SJSA1 (cell line): ENCODE results near the gene RASSF3. TPM values are rescaled to one million over a fixed set of nuclear protein-coding genes. Genes with fewer than 3 reads are reported as not detected.

Source experiments
- DNase-seq, 2 experiments: peaks; one replicate each; pipeline ENCODE4 v3.0.0-alpha.2; 2015 to 2020; ENCODE audit warnings: low spot score in 2 of 2, low read depth in 1 of 2
- H3K27ac ChIP-seq: fragments of 250-450 bp; sonication (Bioruptor Pico); 2 replicates; pipeline ENCODE4 v1.5.1; 2020; ENCODE audit warnings: mild to moderate bottlenecking, moderate library complexity
- H3K27me3 ChIP-seq: fragments of 250-450 bp; sonication (Bioruptor Pico); replicated peaks from 2 replicates; pipeline ENCODE4 v1.5.1; 2020; ENCODE audit warnings: mild to moderate bottlenecking, moderate library complexity
- H3K36me3 ChIP-seq: fragments of 250-450 bp; sonication (Bioruptor Pico); 2 replicates; pipeline ENCODE4 v1.5.1; 2020; ENCODE audit warnings: mild to moderate bottlenecking
- H3K4me1 ChIP-seq: fragments of 250-450 bp; sonication (Bioruptor Pico); replicated peaks from 2 replicates; pipeline ENCODE4 v1.6.1; 2021; ENCODE audit warnings: mild to moderate bottlenecking
- H3K4me3 ChIP-seq: fragments of 250-450 bp; sonication (Bioruptor Pico); 2 replicates; pipeline ENCODE4 v1.5.1; 2020; ENCODE audit warnings: mild to moderate bottlenecking
- H3K9me3 ChIP-seq: fragments of 250-450 bp; sonication (Bioruptor Pico); replicated peaks from 2 replicates; pipeline ENCODE4 v1.5.1; 2020; ENCODE audit warnings: mild to moderate bottlenecking
- total RNA-seq: library from RNA; depleted of rRNA; stranded (reverse); fragments of >200 nt; shearing (Covaris generic); gene quantifications from 2 replicates; pipeline ENCODE4 v1.2.3, GENCODE V29; 2014

The RASSF3 gene
- total RNA-seq, 1 experiment from 2014 or later: 13.7 TPM

DNA sequence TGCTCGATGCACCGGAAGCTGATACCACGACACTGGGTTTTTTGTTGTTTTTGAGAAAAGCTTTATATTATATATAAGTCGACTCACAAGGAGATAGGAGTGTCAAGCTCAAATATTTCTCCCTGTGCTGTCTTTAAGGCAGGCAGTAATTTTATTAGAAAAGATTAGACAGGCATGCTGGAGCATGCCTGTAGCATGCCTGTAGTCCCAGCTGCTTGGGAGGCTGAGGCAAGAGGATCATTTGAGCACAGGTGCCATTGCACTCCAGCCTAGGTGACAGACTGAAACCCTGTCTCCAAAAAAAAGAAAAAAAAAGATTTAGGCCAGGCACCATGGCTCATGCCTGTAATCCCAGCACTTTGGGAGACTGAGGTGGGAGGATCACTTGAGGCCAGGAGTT lies 97.1 kb downstream of the RASSF3 start:
- no peak overlapping the region for H3K27ac ChIP-seq
- no peaks in the 10 kb centered on the region for H3K27me3 ChIP-seq
- no peak overlapping the region for H3K4me3 ChIP-seq
- no peaks in the 10 kb centered on the region for H3K9me3 ChIP-seq
- DNase-seq: no peak
- no peaks in the 10 kb centered on the region for H3K36me3 ChIP-seq
- no peaks in the 10 kb centered on the region for H3K4me1 ChIP-seq

DNA sequence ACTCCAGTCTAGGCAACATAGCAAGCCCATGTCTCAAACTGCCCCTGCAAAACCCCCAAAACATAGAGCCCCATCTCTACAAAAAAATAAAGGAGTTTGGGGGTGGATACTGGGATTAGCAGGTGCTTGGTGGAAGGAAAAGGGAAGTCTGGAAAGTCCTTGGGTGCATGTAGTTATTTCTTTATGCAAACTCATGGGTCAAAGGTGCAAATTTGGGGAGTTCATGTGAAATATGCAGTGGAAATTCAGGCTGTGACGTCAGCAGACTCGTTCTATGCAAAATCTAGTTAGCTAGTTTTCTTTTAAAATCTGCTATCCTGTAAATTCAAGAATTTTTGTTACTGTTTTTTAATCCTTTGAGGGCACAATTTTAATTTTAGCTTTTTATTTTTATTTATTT lies 97.6 kb downstream of the RASSF3 start:
- no peaks in the 10 kb centered on the region for H3K36me3 ChIP-seq
- no peak overlapping the region for H3K27ac ChIP-seq
- no peak overlapping the region for H3K4me3 ChIP-seq

DNA sequence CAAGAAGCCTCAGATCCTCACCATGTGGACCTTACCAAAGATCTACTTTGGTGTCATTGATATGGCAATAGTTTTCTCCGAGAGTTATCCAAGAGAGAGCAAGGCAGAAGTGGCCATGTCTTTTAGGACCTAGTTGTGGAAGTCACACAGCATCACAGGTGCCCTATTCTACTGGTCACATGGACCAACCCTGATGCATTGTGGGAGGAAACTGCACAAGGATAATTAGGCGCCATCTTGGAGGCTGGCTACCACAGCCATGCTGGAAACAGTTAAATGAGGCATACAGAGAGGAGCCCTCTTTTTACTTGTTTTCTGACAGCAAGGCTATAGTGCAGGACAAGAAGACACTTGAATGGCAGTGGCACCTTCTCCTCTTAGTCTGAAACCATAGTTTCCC lies 99.1 kb downstream of the RASSF3 start:
- Histone ChIP-seq H3K36me3 (no peaks in the 10 kb centered on the region; the same call in 1 of the 2 replicates), H3K27ac (no peak overlapping the region), H3K27me3 (no peaks in the 10 kb centered on the region), H3K4me1 (no peaks in the 10 kb centered on the region), H3K9me3 (no peaks in the 10 kb centered on the region), H3K4me3 (no peak overlapping the region)
- DNase-seq: no peak

More for the DNA sequence above, 97.6 kb downstream of the RASSF3 start:
- DNase-seq: no peak
- no peaks in the 10 kb centered on the region for H3K9me3 ChIP-seq
- no peaks in the 10 kb centered on the region for H3K4me1 ChIP-seq
- H3K27me3 ChIP-seq: no peaks in the 10 kb centered on the region

DNA sequence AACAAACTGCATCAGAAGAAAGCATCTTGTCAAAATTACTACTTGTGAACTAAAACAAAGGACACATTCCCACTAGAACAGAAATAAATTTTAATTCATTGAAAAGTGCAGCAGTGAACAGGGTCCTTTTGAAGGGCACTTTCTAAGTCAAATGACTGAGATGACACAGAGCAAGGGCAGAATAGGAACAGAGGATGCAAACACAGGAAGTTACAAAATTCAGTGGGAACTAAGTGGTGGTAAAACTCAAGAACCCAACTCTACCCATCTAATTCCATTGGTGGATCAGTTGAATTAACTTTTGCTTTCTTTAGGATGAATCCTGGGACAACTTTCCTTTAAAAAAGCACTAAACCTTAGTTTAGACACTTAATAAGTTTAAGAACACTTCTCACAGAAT lies 103.1 kb downstream of the RASSF3 start:
- Histone ChIP-seq H3K36me3 (peaks cover 23% of the 10 kb centered on the region), H3K4me1 (peaks cover 5% of the 10 kb centered on the region), H3K27ac (no peak overlapping the region), H3K27me3 (no peaks in the 10 kb centered on the region), H3K9me3 (no peaks in the 10 kb centered on the region), H3K4me3 (no peak overlapping the region)
- DNase-seq: no peak

DNA sequence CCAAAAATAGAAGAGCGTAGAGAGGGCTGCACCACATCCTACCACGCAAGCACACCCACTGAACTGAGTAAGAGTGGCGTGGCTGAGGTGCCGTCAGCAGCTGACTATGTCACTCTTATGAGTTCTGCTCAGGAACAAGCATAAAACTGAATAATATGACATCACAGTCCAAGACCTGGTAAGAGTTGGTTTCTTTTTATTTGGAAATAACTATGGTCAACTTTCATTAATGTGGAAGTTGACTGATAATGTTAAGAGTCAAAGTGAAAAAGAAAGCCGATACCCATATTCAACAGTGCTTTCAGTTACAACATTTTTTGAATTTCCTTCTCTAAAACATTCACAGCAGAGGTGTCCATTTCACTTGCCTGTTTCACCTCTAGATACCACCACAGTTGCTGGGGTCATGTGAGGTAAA lies 104.3 kb downstream of the RASSF3 start:
- no peak for DNase-seq

DNA sequence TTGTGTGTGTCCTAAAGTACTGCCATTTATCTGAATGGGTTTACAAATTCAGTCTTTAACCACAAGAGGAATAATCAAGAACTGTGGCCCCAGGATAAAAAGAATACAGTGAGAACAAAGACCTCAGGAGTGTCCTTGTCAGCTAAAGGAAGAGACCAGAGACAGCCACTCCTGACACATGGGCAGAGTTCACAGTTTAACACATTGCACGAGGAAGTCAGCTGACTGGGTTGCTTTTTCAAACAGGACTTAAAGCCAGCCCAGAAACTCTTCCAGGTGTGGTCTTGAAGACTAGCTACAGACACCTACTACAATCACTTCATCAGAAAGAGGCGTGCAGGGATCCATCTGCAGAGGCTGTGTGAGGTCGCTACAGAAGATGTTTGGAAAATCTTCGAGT lies 106.1 kb downstream of the RASSF3 start:
- Histone ChIP-seq H3K9me3 (no peaks in the 10 kb centered on the region), H3K4me1 (peaks cover 5% of the 10 kb centered on the region), H3K36me3 (peaks cover 37% of the 10 kb centered on the region), H3K27me3 (no peaks in the 10 kb centered on the region), H3K27ac (no peak overlapping the region), H3K4me3 (no peak overlapping the region)
- no peak for DNase-seq

More for the DNA sequence above, 104.3 kb downstream of the RASSF3 start:
- H3K36me3 ChIP-seq: peaks cover 23% of the 10 kb centered on the region
- no peaks in the 10 kb centered on the region for H3K9me3 ChIP-seq
- no peak overlapping the region for H3K4me3 ChIP-seq
- H3K4me1 ChIP-seq: peaks cover 5% of the 10 kb centered on the region
- H3K27me3 ChIP-seq: no peaks in the 10 kb centered on the region
- no peak overlapping the region for H3K27ac ChIP-seq

DNA sequence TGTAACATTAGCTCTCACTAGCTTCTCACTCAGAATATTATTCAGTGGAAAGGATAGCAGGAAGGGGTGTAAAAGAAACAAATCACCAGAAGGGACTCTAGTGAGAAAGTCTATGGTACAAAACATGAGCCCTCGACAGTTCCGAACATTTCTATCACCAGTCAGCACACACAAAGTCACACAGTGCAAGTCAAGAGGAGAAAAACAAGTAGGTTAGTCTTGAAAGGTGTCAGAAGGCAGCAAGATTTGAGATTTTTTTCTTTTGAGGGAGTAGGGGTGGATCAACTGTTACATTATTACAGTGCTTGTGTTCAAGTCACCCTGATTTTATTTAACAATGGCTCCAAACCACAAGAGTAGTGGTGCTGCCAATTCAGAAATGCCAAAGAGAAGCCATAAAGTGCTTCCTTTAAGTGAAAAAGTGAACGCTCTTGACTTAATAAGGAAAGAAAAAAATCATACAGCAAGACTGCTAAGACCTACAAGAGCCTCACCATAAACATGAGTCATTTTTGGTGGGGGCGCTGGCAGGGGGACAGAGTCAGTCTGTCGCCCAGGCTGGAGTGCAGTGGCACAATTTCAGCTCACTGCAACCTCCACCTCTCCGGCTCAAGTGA lies 106.7 kb downstream of the RASSF3 start:
- H3K4me1 ChIP-seq: peaks cover 5% of the 10 kb centered on the region
- no peak for DNase-seq
- H3K9me3 ChIP-seq: no peaks in the 10 kb centered on the region

DNA sequence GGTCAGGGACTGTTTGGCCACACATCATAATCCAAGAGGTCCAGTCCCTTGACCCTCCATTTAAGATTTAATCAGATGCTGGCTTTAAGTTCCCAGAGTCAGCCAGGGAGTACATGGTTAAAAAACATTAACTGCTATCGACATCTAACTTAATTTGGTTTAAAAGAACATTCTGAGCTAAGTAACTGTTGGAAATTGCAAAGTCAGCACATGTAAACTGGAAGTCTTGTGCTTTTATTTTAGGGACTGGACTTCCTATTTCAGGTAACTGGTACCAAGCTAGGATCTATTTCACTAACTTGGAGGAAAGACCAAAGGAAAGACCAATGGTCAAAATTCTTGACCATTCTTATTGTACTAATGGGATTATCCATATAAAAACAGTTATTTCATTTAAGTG lies 108.4 kb downstream of the RASSF3 start:
- Histone ChIP-seq H3K27ac (no peak overlapping the region), H3K4me3 (no peak overlapping the region), H3K27me3 (no peaks in the 10 kb centered on the region), H3K4me1 (peaks cover 5% of the 10 kb centered on the region), H3K9me3 (no peaks in the 10 kb centered on the region), H3K36me3 (peaks cover 40% of the 10 kb centered on the region)
- DNase-seq: no peak

More for the DNA sequence above, 106.7 kb downstream of the RASSF3 start:
- Histone ChIP-seq H3K4me3 (no peak overlapping the region), H3K27ac (no peak overlapping the region), H3K36me3 (peaks cover 37% of the 10 kb centered on the region), H3K27me3 (no peaks in the 10 kb centered on the region)

DNA sequence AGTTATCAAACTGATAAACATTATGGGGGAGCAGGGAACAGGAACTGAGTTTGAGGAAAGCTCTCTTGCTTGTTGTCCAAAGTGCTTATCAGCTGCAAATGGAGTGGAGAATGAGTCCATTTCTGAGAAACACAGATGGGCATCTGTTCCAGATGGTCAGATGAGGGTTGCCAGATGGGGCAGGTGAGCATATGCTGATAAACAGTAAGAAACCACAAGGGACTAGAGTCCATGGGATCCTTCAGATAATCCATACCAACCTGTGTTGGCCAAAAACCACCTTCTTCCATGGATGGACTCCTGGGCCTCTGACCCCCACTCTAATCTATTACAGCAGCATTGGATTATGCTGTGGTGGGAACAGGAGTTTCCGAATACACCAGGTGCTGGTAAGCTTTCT lies 110.6 kb downstream of the RASSF3 start:
- peaks cover 26% of the 10 kb centered on the region for H3K36me3 ChIP-seq
- H3K9me3 ChIP-seq: no peaks in the 10 kb centered on the region
- H3K4me3 ChIP-seq: no peak overlapping the region
- H3K4me1 ChIP-seq: peaks cover 5% of the 10 kb centered on the region
- DNase-seq: no peak
- H3K27ac ChIP-seq: no peak overlapping the region
- H3K27me3 ChIP-seq: no peaks in the 10 kb centered on the region

DNA sequence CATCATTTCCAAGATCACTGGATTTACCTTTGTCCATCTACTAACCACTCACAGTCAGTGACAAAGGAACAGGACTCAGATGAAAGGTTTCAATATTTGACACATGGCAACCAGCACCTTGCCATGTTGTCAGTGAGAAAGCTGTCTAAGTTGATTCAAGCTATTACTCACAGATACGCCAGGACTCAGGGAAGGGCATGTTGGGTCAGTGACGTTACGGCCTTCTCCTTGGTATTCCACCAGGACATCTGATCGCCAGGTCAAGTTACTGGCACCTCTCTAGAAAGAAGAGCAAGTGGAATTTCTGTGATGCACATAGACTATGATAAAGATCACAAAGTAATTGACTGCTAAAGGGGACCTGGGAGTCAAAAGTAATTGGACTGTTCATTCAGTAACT lies 112.5 kb downstream of the RASSF3 start:
- Histone ChIP-seq H3K9me3 (no peaks in the 10 kb centered on the region), H3K4me1 (no peaks in the 10 kb centered on the region), H3K4me3 (no peak overlapping the region), H3K36me3 (peaks cover 17% of the 10 kb centered on the region), H3K27me3 (no peaks in the 10 kb centered on the region), H3K27ac (no peak overlapping the region)
- no peak for DNase-seq

DNA sequence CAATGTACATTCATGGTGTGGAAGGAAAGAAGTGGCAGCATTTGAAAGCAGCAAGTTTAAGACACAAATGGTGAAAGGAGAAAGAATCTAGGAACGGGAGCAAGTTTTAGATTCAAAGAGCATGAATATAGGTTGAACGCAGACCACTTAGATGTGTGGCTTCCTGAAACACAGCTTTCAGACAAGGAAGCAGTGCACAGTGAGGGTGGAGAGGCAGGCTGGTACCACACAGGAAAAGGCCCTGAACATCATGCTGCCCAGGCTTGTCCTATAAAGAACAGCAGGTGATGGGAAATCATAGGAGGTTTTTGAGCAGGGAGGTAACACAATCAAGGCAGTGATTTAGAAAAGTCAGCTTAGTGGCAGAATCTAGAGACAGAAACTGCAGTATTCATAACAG lies 113.3 kb downstream of the RASSF3 start:
- Histone ChIP-seq H3K9me3 (no peaks in the 10 kb centered on the region), H3K27me3 (no peaks in the 10 kb centered on the region), H3K27ac (no peak overlapping the region), H3K4me1 (no peaks in the 10 kb centered on the region), H3K4me3 (no peak overlapping the region), H3K36me3 (peaks cover 17% of the 10 kb centered on the region)
- DNase-seq: no peak

DNA sequence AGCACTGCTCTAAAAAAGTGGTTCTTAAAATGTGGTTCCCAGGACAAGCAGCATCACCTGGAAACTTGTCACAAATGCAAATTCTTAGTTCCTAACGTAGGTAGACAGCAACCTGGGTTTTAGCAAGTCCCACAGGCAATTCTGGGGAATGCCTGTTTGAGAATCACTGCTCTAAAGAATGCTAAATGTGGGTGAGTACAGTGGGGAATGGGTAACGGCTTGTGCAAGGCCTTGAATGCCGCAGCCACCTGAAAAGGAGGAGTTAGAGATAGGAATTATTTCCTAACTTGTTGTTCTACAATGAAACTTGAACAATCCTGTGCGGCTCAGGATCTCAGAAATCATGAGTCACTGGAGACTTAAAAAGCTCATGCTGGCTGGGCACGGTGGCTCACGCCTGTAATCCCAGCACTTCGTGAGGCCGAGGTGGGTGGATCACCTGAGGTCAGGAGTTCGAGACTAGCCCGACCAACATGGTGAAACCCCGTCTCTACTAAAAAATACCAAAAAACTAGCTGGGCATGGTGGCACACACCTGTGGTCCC lies 114.0 kb downstream of the RASSF3 start:
- no peak for DNase-seq
- Histone ChIP-seq H3K4me3 (no peak overlapping the region), H3K27me3 (no peaks in the 10 kb centered on the region), H3K27ac (no peak overlapping the region), H3K36me3 (peaks cover 17% of the 10 kb centered on the region), H3K4me1 (no peaks in the 10 kb centered on the region), H3K9me3 (no peaks in the 10 kb centered on the region)

DNA sequence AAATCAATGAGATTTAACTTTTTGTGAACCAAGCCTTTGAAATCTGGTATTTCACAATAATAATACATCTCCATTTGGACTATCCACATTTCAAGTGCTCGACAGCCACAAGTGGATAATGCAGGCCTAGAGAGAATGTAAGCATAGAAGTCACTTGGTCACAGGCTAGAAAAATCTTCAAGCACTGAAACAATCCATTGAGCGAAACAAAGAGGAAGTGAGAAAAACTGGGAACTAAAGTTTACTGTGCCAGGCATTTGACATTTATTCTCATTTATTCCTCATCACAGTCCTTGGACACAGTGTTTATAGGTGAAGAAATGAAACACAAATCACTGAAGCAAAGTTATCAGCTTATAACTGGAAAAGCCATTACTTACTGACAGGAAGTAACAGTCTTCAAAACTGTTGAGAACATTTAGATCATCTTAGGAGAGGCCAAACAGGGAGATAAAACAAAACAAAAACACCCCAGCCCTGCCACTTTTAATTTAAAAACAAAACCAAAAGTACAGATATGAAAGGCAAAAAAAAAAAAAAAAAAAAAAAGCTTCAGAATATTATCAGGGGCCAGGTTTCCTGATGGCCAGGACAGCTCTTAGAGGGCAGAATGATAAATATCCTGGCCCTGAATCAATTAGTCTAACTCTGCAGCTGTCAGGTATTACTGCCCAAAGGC lies 119.8 kb downstream of the RASSF3 start:
- Histone ChIP-seq H3K27ac (no peak overlapping the region), H3K27me3 (no peaks in the 10 kb centered on the region), H3K36me3 (no peaks in the 10 kb centered on the region; the same call in 1 of the 2 replicates), H3K4me3 (no peak overlapping the region), H3K4me1 (no peaks in the 10 kb centered on the region), H3K9me3 (no peaks in the 10 kb centered on the region)
- DNase-seq: no peak

DNA sequence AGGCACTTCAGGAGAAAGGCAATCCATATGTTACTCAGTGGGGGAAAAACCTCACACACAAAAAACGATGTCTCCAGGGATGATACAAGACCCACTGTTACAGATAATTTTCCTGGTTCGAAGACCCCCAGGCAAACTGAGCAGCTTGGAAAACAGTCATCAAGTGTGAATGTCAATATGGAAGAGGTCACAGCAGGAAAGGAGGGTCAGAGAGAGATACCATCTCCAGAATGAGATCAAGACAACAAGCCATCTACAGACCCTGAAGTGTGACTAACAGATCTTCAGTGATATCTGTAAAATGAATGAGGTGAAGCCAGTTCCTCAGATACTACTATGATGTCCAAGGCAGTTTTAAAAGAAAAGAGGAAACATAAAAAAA lies 120.3 kb downstream of the RASSF3 start:
- Histone ChIP-seq H3K36me3 (no peaks in the 10 kb centered on the region; the same call in 1 of the 2 replicates), H3K4me3 (no peak overlapping the region), H3K27me3 (no peaks in the 10 kb centered on the region), H3K27ac (no peak overlapping the region), H3K4me1 (no peaks in the 10 kb centered on the region), H3K9me3 (no peaks in the 10 kb centered on the region)
- no peak for DNase-seq
